ENCODE measurements around the gene ONECUT3.

GRCh38 chr19:1819341-1820255 is 66.3 kb downstream of the ONECUT3 start:
- no peak for TF ChIP-seq CTCF (IDR thresholded peaks at IDR 0.05 in 2 of 3, conservative IDR thresholded peaks at IDR 0.05 in 1 of 3; ENCODE audit: control insufficient read depth in 2 of 3, extremely low read depth in 1 of 3, insufficient read depth in 1 of 3, low read depth in 3 of 3, low read length in 3 of 3)
- TF ChIP-seq, protein P1, sequence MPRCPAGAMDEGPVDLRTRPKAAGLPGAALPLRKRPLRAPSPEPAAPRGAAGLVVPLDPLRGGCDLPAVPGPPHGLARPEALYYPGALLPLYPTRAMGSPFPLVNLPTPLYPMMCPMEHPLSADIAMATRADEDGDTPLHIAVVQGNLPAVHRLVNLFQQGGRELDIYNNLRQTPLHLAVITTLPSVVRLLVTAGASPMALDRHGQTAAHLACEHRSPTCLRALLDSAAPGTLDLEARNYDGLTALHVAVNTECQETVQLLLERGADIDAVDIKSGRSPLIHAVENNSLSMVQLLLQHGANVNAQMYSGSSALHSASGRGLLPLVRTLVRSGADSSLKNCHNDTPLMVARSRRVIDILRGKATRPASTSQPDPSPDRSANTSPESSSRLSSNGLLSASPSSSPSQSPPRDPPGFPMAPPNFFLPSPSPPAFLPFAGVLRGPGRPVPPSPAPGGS (IDR thresholded peaks at IDR 0.05; ENCODE audit: borderline replicate concordance, insufficient read depth, low read depth, low read length, poor library complexity, severe bottlenecking) = no peak
